Astrocyte (in vitro differentiated cells and primary cell): Measurements from ENCODE around the gene F5. TPM values are rescaled to one million over a fixed set of nuclear protein-coding genes. Genes with fewer than 3 reads are reported as not detected.

Experiments
- DNase-seq: peaks from one replicate; pipeline ENCODE4 v3.0.0-alpha.2; 2010; ENCODE audit warnings: low read depth
- FAIRE-seq: peaks from 2 replicates; lab custom pipeline; 2011; peaks lifted over from hg19 to GRCh38; lab: Jason Lieb, UNC
- H2AFZ ChIP-seq: 2 replicates; pipeline ENCODE4 v1.6.0; 2012; ENCODE audit warnings: low read depth, low read length, inconsistent platforms
- H3K27ac ChIP-seq: 2 replicates; pipeline ENCODE4 v1.5.1; 2011; ENCODE audit warnings: low read depth, low read length, inconsistent platforms
- H3K27me3 ChIP-seq: 2 replicates; pipeline ENCODE4 v1.6.0; 2011; ENCODE audit warnings: low read length, inconsistent platforms; ENCODE audit not compliant: insufficient read depth
- H3K36me3 ChIP-seq: 2 replicates; pipeline ENCODE4 v1.5.1; 2011; ENCODE audit warnings: low read length, inconsistent platforms; ENCODE audit not compliant: insufficient read depth
- H3K4me1 ChIP-seq: 2 replicates; pipeline ENCODE4 v1.5.1; 2011; ENCODE audit warnings: low read length, inconsistent platforms; ENCODE audit not compliant: insufficient read depth
- H3K4me2 ChIP-seq: 2 replicates; pipeline ENCODE4 v1.6.0; 2012; ENCODE audit warnings: low read length, inconsistent platforms
- H3K4me3 ChIP-seq: 2 replicates; pipeline ENCODE4 v1.5.1; 2011; ENCODE audit warnings: low read depth, mild to moderate bottlenecking, low read length, inconsistent platforms; ENCODE audit not compliant: insufficient read depth
- H3K79me2 ChIP-seq: 2 replicates; pipeline ENCODE4 v1.6.0; 2012; ENCODE audit warnings: mild to moderate bottlenecking, low read length, inconsistent platforms; ENCODE audit not compliant: insufficient read depth
- H3K9ac ChIP-seq: 2 replicates; pipeline ENCODE4 v1.6.0; 2012; ENCODE audit warnings: mild to moderate bottlenecking, low read length, inconsistent platforms
- H3K9me3 ChIP-seq: 2 replicates; pipeline ENCODE4 v1.5.1; 2012; ENCODE audit warnings: low read depth, mild to moderate bottlenecking, low read length, inconsistent platforms; ENCODE audit not compliant: insufficient read depth
- H4K20me1 ChIP-seq: 2 replicates; pipeline ENCODE4 v1.6.0; 2012; ENCODE audit warnings: low read length, inconsistent platforms; ENCODE audit not compliant: insufficient read depth
- H3K27ac Mint-ChIP-seq: one replicate; pipeline ENCODE4 v1.8.0; 2021; ENCODE audit warnings: mild to moderate bottlenecking, mixed read lengths; ENCODE audit not compliant: unreplicated experiment
- H3K27me3 Mint-ChIP-seq: one replicate; pipeline ENCODE4 v1.8.0; 2021; ENCODE audit warnings: low read depth, mixed read lengths; ENCODE audit not compliant: unreplicated experiment
- H3K36me3 Mint-ChIP-seq: one replicate; pipeline ENCODE4 v1.8.0; 2021; ENCODE audit warnings: low read depth, mixed read lengths; ENCODE audit not compliant: unreplicated experiment
- H3K4me1 Mint-ChIP-seq: one replicate; pipeline ENCODE4 v1.8.0; 2021; ENCODE audit warnings: low read depth, mixed read lengths; ENCODE audit not compliant: unreplicated experiment
- H3K4me3 Mint-ChIP-seq: one replicate; pipeline ENCODE4 v1.8.0; 2021; ENCODE audit warnings: mild to moderate bottlenecking, moderate library complexity, mixed read lengths; ENCODE audit not compliant: unreplicated experiment
- H3K9me3 Mint-ChIP-seq: one replicate; pipeline ENCODE4 v1.8.0; 2021; ENCODE audit warnings: mild to moderate bottlenecking, mixed read lengths; ENCODE audit not compliant: unreplicated experiment
- CTCF ChIP-seq: IDR thresholded peaks from 2 replicates; pipeline ENCODE4 v1.5.1; 2011; ENCODE audit warnings: low read depth, mild to moderate bottlenecking, inconsistent platforms, low read length, moderate library complexity; ENCODE audit not compliant: insufficient read depth
- EZH2 ChIP-seq: IDR thresholded peaks from 2 replicates; pipeline ENCODE4 v1.6.1; 2012; ENCODE audit warnings: mild to moderate bottlenecking, low read length, inconsistent platforms; ENCODE audit not compliant: insufficient read depth
- total RNA-seq: library from RNA; stranded (reverse); gene quantifications from 2 replicates; pipeline ENCODE4 v1.2.1, GENCODE V29; 2021

The F5 gene
- total RNA-seq, 1 donor from 2014 or later = 0.18 TPM

- no peak for FAIRE-seq
- H3K9me3 ChIP-seq = no peaks in the 10 kb centered on the region
- no peak overlapping the region for H3K4me2 ChIP-seq
- DNase-seq = no peak
- H3K36me3 ChIP-seq = no peaks in the 10 kb centered on the region
- H3K79me2 ChIP-seq = no peaks in the 10 kb centered on the region
- Mint-ChIP-seq H3K36me3 (no peaks in the 10 kb centered on the region), H3K4me3 (no peak overlapping the region), H3K27ac (no peak overlapping the region), H3K9me3 (peaks cover 2% of the 10 kb centered on the region), H3K27me3 (peaks cover 4% of the 10 kb centered on the region), H3K4me1 (no peaks in the 10 kb centered on the region)
- H3K27me3 ChIP-seq = no peaks in the 10 kb centered on the region
- no peak overlapping the region for H3K27ac ChIP-seq
- no peak overlapping the region for H3K4me3 ChIP-seq
- H3K4me1 ChIP-seq = no peaks in the 10 kb centered on the region
- no peak for TF ChIP-seq EZH2
- no peak for TF ChIP-seq CTCF
- H2AFZ ChIP-seq = no peak overlapping the region
- H3K9ac ChIP-seq = no peak overlapping the region
- no peaks in the 10 kb centered on the region for H4K20me1 ChIP-seq
Observed at GRCh38 chr1:169620565-169620964, 34.3 kb upstream of the F5 start.

- H3K9me3 Mint-ChIP-seq = no peaks in the 10 kb centered on the region
- Histone ChIP-seq H3K79me2 (no peaks in the 10 kb centered on the region), H3K27me3 (no peaks in the 10 kb centered on the region), H3K36me3 (no peaks in the 10 kb centered on the region), H2AFZ (no peak overlapping the region), H3K4me3 (no peak overlapping the region), H3K4me2 (no peak overlapping the region), H3K9ac (no peak overlapping the region), H3K9me3 (no peaks in the 10 kb centered on the region), H3K27ac (no peak overlapping the region), H3K4me1 (no peaks in the 10 kb centered on the region), H4K20me1 (no peaks in the 10 kb centered on the region)
- TF ChIP-seq EZH2 = no peak
- TF ChIP-seq CTCF = no peak
- peaks cover 2% of the 10 kb centered on the region for H3K27me3 Mint-ChIP-seq
- H3K4me1 Mint-ChIP-seq = no peaks in the 10 kb centered on the region
- H3K4me3 Mint-ChIP-seq = no peak overlapping the region
- DNase-seq (no peak), FAIRE-seq (no peak)
- no peak overlapping the region for H3K27ac Mint-ChIP-seq
- no peaks in the 10 kb centered on the region for H3K36me3 Mint-ChIP-seq
Observed at GRCh38 chr1:169618367-169618766, 32.1 kb upstream of the F5 start.

GRCh38 chr1:169615803-169616202, 29.5 kb upstream of the F5 start:
- Histone ChIP-seq H3K4me1 (no peaks in the 10 kb centered on the region), H4K20me1 (no peaks in the 10 kb centered on the region), H3K9ac (no peak overlapping the region), H3K79me2 (no peaks in the 10 kb centered on the region), H3K27me3 (peaks cover 2% of the 10 kb centered on the region), H3K36me3 (no peaks in the 10 kb centered on the region), H3K9me3 (no peaks in the 10 kb centered on the region), H3K4me3 (no peak overlapping the region), H3K4me2 (no peak overlapping the region), H3K27ac (no peak overlapping the region), H2AFZ (no peak overlapping the region)
- Mint-ChIP-seq H3K36me3 (no peaks in the 10 kb centered on the region), H3K9me3 (no peaks in the 10 kb centered on the region), H3K27ac (no peak overlapping the region), H3K27me3 (peaks cover 4% of the 10 kb centered on the region), H3K4me3 (no peak overlapping the region), H3K4me1 (no peaks in the 10 kb centered on the region)
- no peak for TF ChIP-seq CTCF
- TF ChIP-seq EZH2 = no peak
- FAIRE-seq (no peak), DNase-seq (no peak)
